HCT116 (cell line): ENCODE measurements around the gene FAM227B.
"Not testable (repeated sequence)": the region's sequence is repeated elsewhere in the genome, so short reads cannot be mapped to it uniquely, and the experiment has no call there.

Experiments used
- CEBPB ChIP-seq: IDR thresholded peaks from 2 replicates; pipeline ENCODE4 v1.6.1; 2012; ENCODE audit warnings: low read depth
- CTCF ChIP-seq, 3 experiments: fragments of 200-600 bp in 1 of 3; sonication (generic) in 1 of 3; IDR thresholded peaks in 2 of 3; conservative IDR thresholded peaks in 1 of 3; 2 replicates each; pipeline ENCODE4 v1.5.1; 2012 to 2017; ENCODE audit warnings: low read depth in 2 of 3, low read length in 2 of 3, antibody characterized with exemption in 1 of 3, borderline replicate concordance in 1 of 3, control low read depth in 1 of 3, mild to moderate bottlenecking in 1 of 3, mixed read lengths in 1 of 3, mixed run types in 1 of 3, moderate library complexity in 1 of 3; ENCODE audit not compliant: insufficient read depth in 1 of 3
- ELF1 ChIP-seq: IDR thresholded peaks from 2 replicates; pipeline ENCODE4 v1.6.1; 2012; ENCODE audit warnings: low read depth, borderline replicate concordance
- EZH2 ChIP-seq: fragments of 200-600 bp; sonication (generic); IDR thresholded peaks from 2 replicates; pipeline ENCODE4 v1.6.1; 2017; ENCODE audit warnings: antibody characterized with exemption, mixed run types
- EZH2phosphoT487 ChIP-seq: fragments of 200-600 bp; IDR thresholded peaks from 2 replicates; pipeline ENCODE4 v1.6.1; 2018; ENCODE audit warnings: antibody characterized with exemption, borderline replicate concordance
- JUND ChIP-seq: IDR thresholded peaks from 2 replicates; pipeline ENCODE4 v1.6.1; 2012
- MAX ChIP-seq: IDR thresholded peaks from 2 replicates; pipeline ENCODE4 v1.6.1; 2012
- POLR2A ChIP-seq: IDR thresholded peaks from 2 replicates; pipeline ENCODE4 v1.7.0; 2011; ENCODE audit warnings: borderline replicate concordance; ENCODE audit not compliant: insufficient read depth, insufficient read length; ENCODE audit errors: extremely low read depth
- REST ChIP-seq: IDR thresholded peaks from 2 replicates; pipeline ENCODE4 v1.6.1; 2012; ENCODE audit warnings: low read depth
- SIN3A ChIP-seq: IDR thresholded peaks from 2 replicates; pipeline ENCODE4 v1.6.1; 2012; ENCODE audit warnings: low read depth
- TCF7L2 ChIP-seq: IDR thresholded peaks from 2 replicates; pipeline ENCODE4 v1.7.0; 2011; ENCODE audit warnings: borderline replicate concordance, inconsistent platforms; ENCODE audit not compliant: insufficient read depth, insufficient read length; ENCODE audit errors: extremely low read depth
- YY1 ChIP-seq: IDR thresholded peaks from 2 replicates; pipeline ENCODE4 v1.6.1; 2011; ENCODE audit warnings: low read length, low read depth, moderate library complexity, mild to moderate bottlenecking; ENCODE audit not compliant: insufficient replicate concordance; ENCODE audit errors: extremely low read depth
- ZBTB33 ChIP-seq: IDR thresholded peaks from 2 replicates; pipeline ENCODE4 v1.6.1; 2011; ENCODE audit warnings: mild to moderate bottlenecking, low read length, moderate library complexity; ENCODE audit not compliant: insufficient replicate concordance; ENCODE audit errors: extremely low read depth
- ZNF274 ChIP-seq: fragments of 200-500 bp; sonication (Bioruptor generic); IDR thresholded peaks from 2 replicates; pipeline ENCODE4 v1.6.1; 2014; ENCODE audit warnings: mild to moderate bottlenecking, low read depth, low read length, inconsistent platforms

- TF ChIP-seq ELF1; CTCF (IDR thresholded peaks at IDR 0.05 in 2 of 3, conservative IDR thresholded peaks at IDR 0.05 in 1 of 3; ENCODE audit: borderline replicate concordance in 1 of 3, insufficient read depth in 1 of 3, low read depth in 2 of 3, low read length in 2 of 3); SIN3A; POLR2A; EZH2phosphoT487; MAX; EZH2; REST; TCF7L2; ZBTB33; CEBPB; ZNF274; JUND; YY1: not testable (repeated sequence)
Measured at GRCh38 chr15:49666486-49666885, 45.9 kb upstream of the FAM227B start.
